Gastrocnemius medialis (tissue), 4 donors: ENCODE measurements around the gene SCRG1. TPM values are rescaled to one million over a fixed set of nuclear protein-coding genes. Genes with fewer than 3 reads are reported as not detected.
A peak's percentile ranks its signal among the peaks of the same experiment; 100 is the strongest.

Source experiments
- ATAC-seq, 2 donors: fragments of 150-250 bp; one replicate each; pipeline ENCODE4 v1.9.1; 2016
- DNase-seq, 2 donors: peaks; one replicate each; pipeline ENCODE4 v3.0.0-alpha.2; 2019
- H3K27ac ChIP-seq, 4 donors: fragments of 200-600 bp; sonication (generic); 1 replicate in 1 of 4; 2 replicates in 3 of 4; pipeline ENCODE4 v1.5.1; 2016 to 2018; ENCODE audit warnings: mild to moderate bottlenecking in 2 of 4, moderate library complexity in 1 of 4
- H3K27me3 ChIP-seq, 3 donors: fragments of 200-600 bp; sonication (generic) in 2 of 3; 1 replicate in 1 of 3; 2 replicates in 2 of 3; pipeline versions ENCODE4 v1.5.1 to v1.6.0; 2016 to 2019; ENCODE audit warnings: mild to moderate bottlenecking in 1 of 3, moderate library complexity in 1 of 3
- H3K36me3 ChIP-seq, 2 donors: fragments of 200-600 bp; sonication (generic) in 1 of 2; one replicate each; pipeline ENCODE4 v1.5.1; 2017 to 2018
- H3K4me1 ChIP-seq, 2 donors: fragments of 200-600 bp; sonication (generic) in 1 of 2; one replicate each; pipeline ENCODE4 v1.5.1; 2016 to 2017; ENCODE audit warnings: mild to moderate bottlenecking in 2 of 2
- H3K4me3 ChIP-seq, 4 donors: fragments of 200-600 bp; sonication (generic) in 3 of 4; 1 replicate in 1 of 4; 2 replicates in 3 of 4; pipeline ENCODE4 v1.5.1; 2016 to 2019; ENCODE audit warnings: mild to moderate bottlenecking in 2 of 4
- H3K9me3 ChIP-seq, 3 donors: fragments of 200-600 bp; sonication (generic) in 2 of 3; 1 replicate in 1 of 3; 2 replicates in 2 of 3; pipeline ENCODE4 v1.5.1; 2016 to 2019
- POLR2A ChIP-seq, 2 donors: fragments of 450-650 bp; IDR thresholded peaks; one replicate each; pipeline ENCODE4 v1.6.1; 2017; ENCODE audit warnings: antibody characterized with exemption in 2 of 2, mild to moderate bottlenecking in 2 of 2, moderate library complexity in 2 of 2
- in situ Hi-C, 4 donors: fragments of 200-750 bp; cut with MboI; loops; one replicate each; pipeline versions ENCODE4 v1.15.0 to v1.8.0; 2017; ENCODE audit warnings: low sequenced_read_pairs in 4 of 4
- intact Hi-C: fragments of 100-400 bp; cut with DNase I; formaldehyde crosslinking; loops from one replicate; pipeline ENCODE4 v1.15.1; 2023; ENCODE audit warnings: low total_unique reads
- total RNA-seq, 4 donors: library from RNA; depleted of rRNA; stranded (reverse); fragments of >200 nt; gene quantifications; one replicate each; pipeline versions ENCODE4 v1.1.0 to v1.2.3, GENCODE V29; 2016
- TF ChIP-seq, protein P1 (sequence below), 5 experiments: fragments of 450-650 bp in 3 of 5; fragments of 200-600 bp in 2 of 5; sonication (generic) in 2 of 5; IDR thresholded peaks in 4 of 5; conservative IDR thresholded peaks in 1 of 5; 1 replicate in 4 of 5; 2 replicates in 1 of 5; pipeline ENCODE4 v1.5.1; 2016 to 2019; ENCODE audit warnings: antibody characterized with exemption in 5 of 5, mild to moderate bottlenecking in 3 of 5, moderate library complexity in 3 of 5

The SCRG1 gene
- total RNA-seq, 4 donors from 2014 or later: not detected

DNA sequence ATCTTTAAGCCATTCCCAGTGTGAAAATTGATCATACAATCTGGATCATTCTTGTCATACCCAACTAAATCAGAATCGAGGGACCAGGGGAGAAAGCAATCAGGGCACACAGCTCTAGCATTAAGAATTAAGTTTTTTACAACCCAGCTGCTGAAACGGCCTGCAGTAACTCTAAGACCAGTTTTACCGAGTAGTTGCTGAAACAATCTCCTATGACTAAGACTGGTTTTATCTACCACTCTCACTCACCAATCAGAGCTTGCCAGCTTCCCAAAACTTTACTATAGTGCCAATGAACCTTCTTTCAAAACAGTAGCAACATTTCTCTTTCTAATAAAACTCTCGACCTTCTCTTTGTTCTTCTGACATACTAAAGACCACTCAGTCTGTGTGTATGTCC is 31.0 kb downstream of the SCRG1 start:
- Histone ChIP-seq H3K27me3 (no peaks in the 10 kb centered on the region), H3K9me3 (no peaks in the 10 kb centered on the region), H3K4me1 (peaks cover 0 to 7% of the 10 kb centered on the region in 2 donors), H3K27ac (peak overlapping the region in 1 of 4 donors; percentile 8), H3K4me3 (no peak overlapping the region), H3K36me3 (no peaks in the 10 kb centered on the region)
- in situ Hi-C loops (loop anchor here in 1 of 4 donors (25.0 kb wide), 1 partner anchor 919 kb away; the partner anchor contains the start of genes CEP44 and FBXO8), intact Hi-C loops (no loop called here)
- DNase-seq: no peak
- ATAC-seq: no peak
- TF ChIP-seq, protein P1, sequence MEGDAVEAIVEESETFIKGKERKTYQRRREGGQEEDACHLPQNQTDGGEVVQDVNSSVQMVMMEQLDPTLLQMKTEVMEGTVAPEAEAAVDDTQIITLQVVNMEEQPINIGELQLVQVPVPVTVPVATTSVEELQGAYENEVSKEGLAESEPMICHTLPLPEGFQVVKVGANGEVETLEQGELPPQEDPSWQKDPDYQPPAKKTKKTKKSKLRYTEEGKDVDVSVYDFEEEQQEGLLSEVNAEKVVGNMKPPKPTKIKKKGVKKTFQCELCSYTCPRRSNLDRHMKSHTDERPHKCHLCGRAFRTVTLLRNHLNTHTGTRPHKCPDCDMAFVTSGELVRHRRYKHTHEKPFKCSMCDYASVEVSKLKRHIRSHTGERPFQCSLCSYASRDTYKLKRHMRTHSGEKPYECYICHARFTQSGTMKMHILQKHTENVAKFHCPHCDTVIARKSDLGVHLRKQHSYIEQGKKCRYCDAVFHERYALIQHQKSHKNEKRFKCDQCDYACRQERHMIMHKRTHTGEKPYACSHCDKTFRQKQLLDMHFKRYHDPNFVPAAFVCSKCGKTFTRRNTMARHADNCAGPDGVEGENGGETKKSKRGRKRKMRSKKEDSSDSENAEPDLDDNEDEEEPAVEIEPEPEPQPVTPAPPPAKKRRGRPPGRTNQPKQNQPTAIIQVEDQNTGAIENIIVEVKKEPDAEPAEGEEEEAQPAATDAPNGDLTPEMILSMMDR (IDR thresholded peaks at IDR 0.05 in 4 of 5, conservative IDR thresholded peaks at IDR 0.05 in 1 of 5): no peak
- no peak for TF ChIP-seq POLR2A (IDR thresholded peaks at IDR 0.05)

DNA sequence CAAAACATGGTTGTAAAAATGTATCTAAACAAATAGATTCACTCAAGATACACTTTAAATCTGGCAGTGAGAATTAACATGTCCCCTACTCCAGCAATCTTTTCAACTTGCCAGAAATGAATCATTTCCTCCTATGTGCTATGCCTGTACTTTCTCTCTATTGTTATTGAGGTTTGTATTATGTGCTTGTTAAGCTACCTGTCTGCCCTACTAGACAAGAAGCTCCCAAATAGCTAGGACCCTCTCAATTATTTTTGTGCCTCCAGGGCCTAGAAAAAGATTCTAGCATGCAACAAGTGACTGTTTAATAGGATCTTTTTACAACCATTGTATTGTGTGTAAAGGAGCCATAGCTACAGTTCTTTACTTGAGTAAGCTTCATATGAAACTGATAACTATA is 31.6 kb downstream of the SCRG1 start:
- TF ChIP-seq, protein P1 (IDR thresholded peaks at IDR 0.05 in 4 of 5, conservative IDR thresholded peaks at IDR 0.05 in 1 of 5): no peak
- Histone ChIP-seq H3K27me3 (no peaks in the 10 kb centered on the region), H3K36me3 (no peaks in the 10 kb centered on the region), H3K4me3 (no peak overlapping the region), H3K27ac (no peak overlapping the region), H3K9me3 (no peaks in the 10 kb centered on the region), H3K4me1 (peaks cover 0 to under 1% of the 10 kb centered on the region in 2 donors)
- intact Hi-C loops (no loop called here), in situ Hi-C loops (loop anchor here in 1 of 4 donors (25.0 kb wide), 1 partner anchor 920 kb away; the partner anchor contains the start of genes CEP44 and FBXO8)
- DNase-seq: no peak
- no peak for ATAC-seq

DNA sequence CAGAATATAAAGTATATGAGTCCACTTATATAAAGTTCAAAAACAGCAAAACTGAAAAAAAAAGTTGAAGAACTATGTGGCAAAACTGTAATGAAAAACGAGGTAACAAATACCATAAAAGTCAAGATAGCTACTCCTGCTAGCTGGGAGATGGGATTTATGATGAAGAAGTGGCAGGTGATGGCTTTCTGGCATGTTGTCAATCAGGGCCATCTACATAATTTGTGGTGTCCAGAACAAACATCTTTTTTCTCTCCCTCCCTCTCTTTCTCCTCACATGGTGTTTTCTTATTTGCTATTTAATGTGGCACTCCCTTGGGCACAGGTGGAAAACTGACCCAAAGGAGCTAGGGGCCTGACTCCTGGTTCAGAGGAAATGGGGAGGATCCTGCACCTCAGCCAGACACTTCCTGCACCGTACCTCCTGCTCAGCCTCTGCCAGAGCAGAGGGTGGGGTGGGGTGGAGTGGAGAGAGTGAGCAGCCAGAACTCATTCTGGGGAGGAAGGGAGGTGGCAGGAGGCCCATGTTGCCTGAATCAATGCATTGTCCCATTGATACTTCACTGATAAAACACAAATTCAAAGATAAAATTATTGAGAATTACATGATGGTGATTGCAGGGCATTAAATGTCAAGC is 33.4 kb downstream of the SCRG1 start:
- no peak for ATAC-seq
- DNase-seq: no peak
- in situ Hi-C loops (loop anchor here in 1 of 4 donors (25.0 kb wide), 1 partner anchor 922 kb away; the partner anchor contains the start of genes CEP44 and FBXO8), intact Hi-C loops (no loop called here)
- Histone ChIP-seq H3K9me3 (no peaks in the 10 kb centered on the region), H3K27ac (no peak overlapping the region), H3K4me3 (no peak overlapping the region), H3K4me1 (no peaks in the 10 kb centered on the region), H3K36me3 (no peaks in the 10 kb centered on the region), H3K27me3 (no peaks in the 10 kb centered on the region)
- TF ChIP-seq, protein P1 (IDR thresholded peaks at IDR 0.05 in 4 of 5, conservative IDR thresholded peaks at IDR 0.05 in 1 of 5): no peak
- TF ChIP-seq POLR2A (IDR thresholded peaks at IDR 0.05): no peak

DNA sequence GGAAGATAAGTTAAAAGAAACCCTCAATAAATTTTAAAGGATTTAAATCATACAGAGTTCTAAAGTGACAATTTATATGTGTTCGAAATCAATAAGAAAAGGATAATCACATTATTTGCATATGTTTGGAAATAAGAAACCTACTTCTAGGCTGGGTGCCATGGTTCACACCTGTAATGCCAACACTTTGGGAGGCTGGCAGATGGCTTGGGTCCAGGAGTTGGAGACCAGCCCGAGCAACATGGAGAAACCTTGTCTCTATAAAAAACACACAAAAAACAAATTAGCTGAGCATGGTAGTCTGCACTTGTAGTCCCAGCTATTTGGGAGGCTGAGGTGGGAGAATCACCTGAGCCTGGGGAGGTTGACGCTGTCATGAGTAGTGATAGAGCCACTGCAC is 36.2 kb downstream of the SCRG1 start:
- TF ChIP-seq, protein P1 (IDR thresholded peaks at IDR 0.05 in 4 of 5, conservative IDR thresholded peaks at IDR 0.05 in 1 of 5): no peak
- TF ChIP-seq POLR2A (IDR thresholded peaks at IDR 0.05): no peak
- no peak for ATAC-seq
- no peaks in the 10 kb centered on the region for H3K4me1 ChIP-seq
- no peak for DNase-seq
- no peaks in the 10 kb centered on the region for H3K27me3 ChIP-seq
- H3K36me3 ChIP-seq: no peaks in the 10 kb centered on the region
- no peak overlapping the region for H3K4me3 ChIP-seq
- intact Hi-C loops: no loop called here
- in situ Hi-C loops: loop anchor here in 1 of 4 donors (25.0 kb wide), 1 partner anchor 925 kb away; the partner anchor contains the start of genes CEP44 and FBXO8
- no peak overlapping the region for H3K27ac ChIP-seq
- no peaks in the 10 kb centered on the region for H3K9me3 ChIP-seq
